A673 (cell line): ENCODE data around the gene ZSWIM3.

Source experiments
- CTCF ChIP-seq: fragments of 300-800, 200-600 bp; sonication (generic); conservative IDR thresholded peaks from 2 replicates; pipeline ENCODE4 v1.5.1; 2017; ENCODE audit warnings: low read depth, mild to moderate bottlenecking, antibody characterized with exemption, low read length, moderate library complexity, mixed read lengths
- EZH2 ChIP-seq: fragments of 200-600 bp; sonication (generic); IDR thresholded peaks from 2 replicates; pipeline ENCODE4 v1.6.1; 2017; ENCODE audit warnings: borderline replicate concordance, low read depth, mild to moderate bottlenecking, mixed read lengths, antibody characterized with exemption, low read length; ENCODE audit not compliant: poor library complexity, severe bottlenecking

- TF ChIP-seq CTCF (no peak), EZH2 (no peak)
Measured at GRCh38 chr20:45859916-45860315, 2.5 kb downstream of the ZSWIM3 start.
